ENCODE data around the gene CYP2R1.

CYP2R1 gene

DNA sequence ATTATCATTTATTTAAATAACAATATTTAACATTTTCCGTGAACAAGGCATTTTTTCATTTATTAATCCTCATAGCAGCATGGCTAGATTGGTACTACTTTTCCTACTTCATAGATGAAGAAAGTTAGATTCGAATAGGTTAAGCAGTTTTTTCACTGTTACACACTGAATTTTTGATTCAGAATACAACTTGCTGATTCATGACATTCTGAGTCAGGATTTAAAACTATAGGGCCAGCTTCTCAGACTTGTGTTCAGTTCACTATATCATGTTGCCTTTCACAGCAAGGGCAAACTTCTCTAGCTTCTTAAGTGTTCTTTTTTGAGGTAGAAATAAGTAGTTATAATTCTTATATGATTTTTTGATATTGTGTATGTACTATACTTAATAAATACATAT lies 31.5 kb downstream of the CYP2R1 start:
- H3K4me3 ChIP-seq (ENCODE audit: low read depth in 1 of 2, low read length in 2 of 2), result no peak overlapping the region
- no peaks in the 10 kb centered on the region for H3K79me2 ChIP-seq (ENCODE audit: insufficient read depth, low read length)
- H4K20me1 ChIP-seq (ENCODE audit: insufficient read depth, low read length), result no peaks in the 10 kb centered on the region
- no peak overlapping the region for H3K4me2 ChIP-seq (ENCODE audit: insufficient read depth, low read length)
- ATAC-seq (ENCODE audit: insufficient read depth, low read depth) (no peak), DNase-seq (no peak)
- no peak overlapping the region for H3K27ac ChIP-seq (ENCODE audit: low read length)
- H3K9me3 ChIP-seq (ENCODE audit: insufficient read depth, low read length, severe bottlenecking), result no peaks in the 10 kb centered on the region
- no peak overlapping the region for H3K9ac ChIP-seq (ENCODE audit: low read depth, low read length)
- TF ChIP-seq EZH2 (IDR thresholded peaks at IDR 0.05; ENCODE audit: borderline replicate concordance, low read depth, low read length, severe bottlenecking), result no peak
- TF ChIP-seq, protein P1, sequence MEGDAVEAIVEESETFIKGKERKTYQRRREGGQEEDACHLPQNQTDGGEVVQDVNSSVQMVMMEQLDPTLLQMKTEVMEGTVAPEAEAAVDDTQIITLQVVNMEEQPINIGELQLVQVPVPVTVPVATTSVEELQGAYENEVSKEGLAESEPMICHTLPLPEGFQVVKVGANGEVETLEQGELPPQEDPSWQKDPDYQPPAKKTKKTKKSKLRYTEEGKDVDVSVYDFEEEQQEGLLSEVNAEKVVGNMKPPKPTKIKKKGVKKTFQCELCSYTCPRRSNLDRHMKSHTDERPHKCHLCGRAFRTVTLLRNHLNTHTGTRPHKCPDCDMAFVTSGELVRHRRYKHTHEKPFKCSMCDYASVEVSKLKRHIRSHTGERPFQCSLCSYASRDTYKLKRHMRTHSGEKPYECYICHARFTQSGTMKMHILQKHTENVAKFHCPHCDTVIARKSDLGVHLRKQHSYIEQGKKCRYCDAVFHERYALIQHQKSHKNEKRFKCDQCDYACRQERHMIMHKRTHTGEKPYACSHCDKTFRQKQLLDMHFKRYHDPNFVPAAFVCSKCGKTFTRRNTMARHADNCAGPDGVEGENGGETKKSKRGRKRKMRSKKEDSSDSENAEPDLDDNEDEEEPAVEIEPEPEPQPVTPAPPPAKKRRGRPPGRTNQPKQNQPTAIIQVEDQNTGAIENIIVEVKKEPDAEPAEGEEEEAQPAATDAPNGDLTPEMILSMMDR (IDR thresholded peaks at IDR 0.05; ENCODE audit: borderline replicate concordance, extremely low read depth, low read length, poor library complexity, severe bottlenecking), result no peak
- H3K4me1 ChIP-seq (ENCODE audit: insufficient read depth, low read length), result no peaks in the 10 kb centered on the region
- no peak overlapping the region for H2AFZ ChIP-seq (ENCODE audit: low read depth, low read length)
- H3K36me3 ChIP-seq (ENCODE audit: insufficient read depth, low read length), result peaks cover 13% of the 10 kb centered on the region
- H3K27me3 ChIP-seq (ENCODE audit: insufficient read depth, low read length, poor library complexity), result no peaks in the 10 kb centered on the region

- no peaks in the 10 kb centered on the region for H4K20me1 ChIP-seq (ENCODE audit: insufficient read depth, low read length)
- H3K4me2 ChIP-seq (ENCODE audit: insufficient read depth, low read length), result no peak overlapping the region
- peaks cover 13% of the 10 kb centered on the region for H3K36me3 ChIP-seq (ENCODE audit: insufficient read depth, low read length)
- no peaks in the 10 kb centered on the region for H3K79me2 ChIP-seq (ENCODE audit: insufficient read depth, low read length)
- TF ChIP-seq, protein P1 (IDR thresholded peaks at IDR 0.05; ENCODE audit: borderline replicate concordance, extremely low read depth, low read length, poor library complexity, severe bottlenecking), result no peak
- no peak for TF ChIP-seq EZH2 (IDR thresholded peaks at IDR 0.05; ENCODE audit: borderline replicate concordance, low read depth, low read length, severe bottlenecking)
- DNase-seq (no peak), ATAC-seq (ENCODE audit: insufficient read depth, low read depth) (no peak)
- H3K9me3 ChIP-seq (ENCODE audit: insufficient read depth, low read length, severe bottlenecking), result no peaks in the 10 kb centered on the region
- no peak overlapping the region for H3K9ac ChIP-seq (ENCODE audit: low read depth, low read length)
- H3K4me3 ChIP-seq (ENCODE audit: low read depth in 1 of 2, low read length in 2 of 2), result no peak overlapping the region
- no peaks in the 10 kb centered on the region for H3K27me3 ChIP-seq (ENCODE audit: insufficient read depth, low read length, poor library complexity)
- no peak overlapping the region for H2AFZ ChIP-seq (ENCODE audit: low read depth, low read length)
- no peaks in the 10 kb centered on the region for H3K4me1 ChIP-seq (ENCODE audit: insufficient read depth, low read length)
- H3K27ac ChIP-seq (ENCODE audit: low read length), result no peak overlapping the region
Measured at GRCh38 chr11:14858404-14858803, 33.6 kb downstream of the CYP2R1 start.

DNA sequence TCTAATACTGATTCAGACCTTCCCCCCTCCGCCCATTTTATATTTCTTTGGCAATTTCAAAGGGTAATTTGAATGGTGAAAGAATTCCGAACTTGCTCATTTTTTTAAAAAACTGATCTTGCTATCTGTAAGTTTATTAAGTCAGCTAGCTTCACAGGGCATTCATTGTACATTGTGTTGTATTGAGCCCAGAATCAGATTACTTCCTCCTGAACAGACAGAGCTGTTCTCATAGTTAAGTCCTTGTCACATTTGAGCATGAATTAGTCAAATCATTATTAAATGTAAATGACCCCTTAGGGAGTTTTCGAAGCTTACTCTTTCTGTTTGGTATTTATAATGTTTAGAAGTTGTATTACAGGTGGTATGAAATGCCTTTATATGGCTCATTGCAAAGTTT lies 34.4 kb downstream of the CYP2R1 start:
- Histone ChIP-seq H2AFZ (ENCODE audit: low read depth, low read length) (no peak overlapping the region), H3K36me3 (ENCODE audit: insufficient read depth, low read length) (peaks cover 9% of the 10 kb centered on the region), H3K79me2 (ENCODE audit: insufficient read depth, low read length) (no peaks in the 10 kb centered on the region), H3K4me1 (ENCODE audit: insufficient read depth, low read length) (no peaks in the 10 kb centered on the region), H3K27ac (ENCODE audit: low read length) (no peak overlapping the region), H4K20me1 (ENCODE audit: insufficient read depth, low read length) (no peaks in the 10 kb centered on the region), H3K27me3 (ENCODE audit: insufficient read depth, low read length, poor library complexity) (no peaks in the 10 kb centered on the region), H3K4me2 (ENCODE audit: insufficient read depth, low read length) (no peak overlapping the region), H3K9ac (ENCODE audit: low read depth, low read length) (no peak overlapping the region), H3K4me3 (ENCODE audit: low read depth in 1 of 2, low read length in 2 of 2) (no peak overlapping the region), H3K9me3 (ENCODE audit: insufficient read depth, low read length, severe bottlenecking) (no peaks in the 10 kb centered on the region)
- ATAC-seq (ENCODE audit: insufficient read depth, low read depth) (no peak), DNase-seq (no peak)
- TF ChIP-seq, protein P1 (IDR thresholded peaks at IDR 0.05; ENCODE audit: borderline replicate concordance, extremely low read depth, low read length, poor library complexity, severe bottlenecking), result no peak
- no peak for TF ChIP-seq EZH2 (IDR thresholded peaks at IDR 0.05; ENCODE audit: borderline replicate concordance, low read depth, low read length, severe bottlenecking)

GRCh38 chr11:14855890-14856289 lies 36.1 kb downstream of the CYP2R1 start:
- no peaks in the 10 kb centered on the region for H4K20me1 ChIP-seq (ENCODE audit: insufficient read depth, low read length)
- no peaks in the 10 kb centered on the region for H3K36me3 ChIP-seq (ENCODE audit: insufficient read depth, low read length)
- H3K9ac ChIP-seq (ENCODE audit: low read depth, low read length), result no peak overlapping the region
- no peak for ATAC-seq (ENCODE audit: insufficient read depth, low read depth)
- DNase-seq, result no peak
- H3K27ac ChIP-seq (ENCODE audit: low read length), result no peak overlapping the region
- peaks cover 4% of the 10 kb centered on the region; the same call in 1 of the 2 replicates for H3K4me1 ChIP-seq (ENCODE audit: insufficient read depth, low read length)
- no peak overlapping the region for H3K4me2 ChIP-seq (ENCODE audit: insufficient read depth, low read length)
- no peaks in the 10 kb centered on the region for H3K9me3 ChIP-seq (ENCODE audit: insufficient read depth, low read length, severe bottlenecking)
- H3K27me3 ChIP-seq (ENCODE audit: insufficient read depth, low read length, poor library complexity), result no peaks in the 10 kb centered on the region
- H2AFZ ChIP-seq (ENCODE audit: low read depth, low read length), result no peak overlapping the region
- TF ChIP-seq, protein P1 (IDR thresholded peaks at IDR 0.05; ENCODE audit: borderline replicate concordance, extremely low read depth, low read length, poor library complexity, severe bottlenecking), result no peak
- no peak for TF ChIP-seq EZH2 (IDR thresholded peaks at IDR 0.05; ENCODE audit: borderline replicate concordance, low read depth, low read length, severe bottlenecking)
- no peak overlapping the region for H3K4me3 ChIP-seq (ENCODE audit: low read depth in 1 of 2, low read length in 2 of 2)
- no peaks in the 10 kb centered on the region for H3K79me2 ChIP-seq (ENCODE audit: insufficient read depth, low read length)
